C4-2B (cell line): ENCODE data around the gene KIF19.

Experiments
- CTCF ChIP-seq: fragments of 450-650 bp; conservative IDR thresholded peaks from 2 replicates; pipeline ENCODE4 v1.5.1; 2017; ENCODE audit warnings: mild to moderate bottlenecking
- ZFX ChIP-seq: fragments of 450-650 bp; IDR thresholded peaks from 2 replicates; pipeline ENCODE4 v1.6.1; 2017

GRCh38 chr17:74292495-74292894 is 33.5 kb upstream of the KIF19 start:
- no peak for TF ChIP-seq CTCF
- TF ChIP-seq ZFX: no peak
